Measurements from ENCODE around the gene MXRA8. TPM values are rescaled to one million over a fixed set of nuclear protein-coding genes. Genes with fewer than 3 reads are reported as not detected.

The MXRA8 gene
- total and polyA plus RNA-seq, 9 of the 15 experiments (the other 6 are each of a cell fraction or from before 2014, with no cell fraction given) = 0.66 to 11.3 (median 6.3) TPM

- TF ChIP-seq ZFP91 (CRISPR knock-in tag; IDR thresholded peaks at IDR 0.05) = no peak
- TF ChIP-seq POLR3G (IDR thresholded peaks at IDR 0.05; ENCODE audit: extremely low read depth, insufficient read length, insufficient replicate concordance) = no peak
- TF ChIP-seq MAFG (tag; conservative IDR thresholded peaks at IDR 0.05) = no peak
- no peak for TF ChIP-seq CUX1 (CRISPR knock-in tag; IDR thresholded peaks at IDR 0.05)
- TF ChIP-seq TCF7 (IDR thresholded peaks at IDR 0.05; ENCODE audit: borderline replicate concordance) = peak; percentile 29
- TF ChIP-seq USF1 (CRISPR knock-in tag; IDR thresholded peaks at IDR 0.05) = peak; percentile 82
- TF ChIP-seq POLR2H (tag; IDR thresholded peaks at IDR 0.05; ENCODE audit: low read depth) = peak; percentile 84
- no peak for TF ChIP-seq SMC3 (conservative IDR thresholded peaks at IDR 0.05; ENCODE audit: insufficient read depth, low read depth, low read length)
- peak; percentile 91 for TF ChIP-seq MTA3 (IDR thresholded peaks at IDR 0.05; ENCODE audit: borderline replicate concordance)
- peak; percentile 82 for TF ChIP-seq L3MBTL2 (IDR thresholded peaks at IDR 0.05)
- TF ChIP-seq EP400 (IDR thresholded peaks at IDR 0.05) = peak; percentile 99
- TF ChIP-seq ETV5 (CRISPR knock-in tag; IDR thresholded peaks at IDR 0.05; ENCODE audit: low read depth) = peak; percentile 69
- TF ChIP-seq MYC (IDR thresholded peaks at IDR 0.05; ENCODE audit: low read depth, low read length) = peak; percentile 98
- TF ChIP-seq MYC (CRISPR knock-in tag; IDR thresholded peaks at IDR 0.05; ENCODE audit: borderline replicate concordance, low read depth) = peak; percentile 87
- no peak for TF ChIP-seq RAD51 (IDR thresholded peaks at IDR 0.05; ENCODE audit: borderline replicate concordance, low read depth)
- no peak for TF ChIP-seq ZNF23 (CRISPR knock-in tag; IDR thresholded peaks at IDR 0.05)
- TF ChIP-seq ZNF707 (CRISPR knock-in tag; conservative IDR thresholded peaks at IDR 0.05) = no peak
- peak; percentile 82; the same call in 1 of the 2 replicates for TF ChIP-seq ZNF76 (CRISPR knock-in tag; IDR thresholded peaks at IDR 0.05; ENCODE audit: borderline replicate concordance)
- TF ChIP-seq POU5F1 (IDR thresholded peaks at IDR 0.05; ENCODE audit: borderline replicate concordance, low read depth, low read length, partially characterized antibody) = peak; percentile 46
- TF ChIP-seq PHB (CRISPR knock-in tag; IDR thresholded peaks at IDR 0.05) = no peak
- TF ChIP-seq CREM (IDR thresholded peaks at IDR 0.05; ENCODE audit: low read depth) = peak; percentile 94
- TF ChIP-seq MED1 (CRISPR knock-in tag; IDR thresholded peaks at IDR 0.05; ENCODE audit: borderline replicate concordance) = no peak
These were observed 48.7 kb upstream of the MXRA8 start, which contains the start of gene MRPL20 (continued) for GRCh38 chr1:1406821-1407635.
